Epithelial cell of proximal tubule (primary cell): ENCODE data around the gene PIGV. TPM values are rescaled to one million over a fixed set of nuclear protein-coding genes. Genes with fewer than 3 reads are reported as not detected.
A peak's percentile ranks its signal among the peaks of the same experiment; 100 is the strongest.

Source experiments
- DNase-seq: peaks from one replicate; pipeline ENCODE4 v3.0.0-alpha.2; 2011; ENCODE audit warnings: low read depth
- H3K4me3 ChIP-seq: 2 replicates; pipeline ENCODE4 v1.5.1; 2011; ENCODE audit warnings: low read depth, mild to moderate bottlenecking, low read length
- CTCF ChIP-seq: conservative IDR thresholded peaks from 2 replicates; pipeline ENCODE4 v1.5.1; 2012; ENCODE audit warnings: low read depth, mild to moderate bottlenecking, low read length
- total RNA-seq: library from RNA; depleted of rRNA; stranded (reverse); fragments of >200 nt; gene quantifications from 2 replicates; pipeline ENCODE4 v1.2.3, GENCODE V29; 2015

The PIGV gene
- 10.7 and 12.6 TPM in 2 replicates for total RNA-seq

- TF ChIP-seq CTCF, result no peak
- DNase-seq, result no peak
- peak within 1 kb of the TSS; percentile 80 for H3K4me3 ChIP-seq
These were observed at the start of gene PIGV for GRCh38 chr1:26787706-26788514. TSS of gene PIGV (plus strand) at chr1:26787950. CDS start at chr1:26790816, 2,866 bp downstream.

DNA sequence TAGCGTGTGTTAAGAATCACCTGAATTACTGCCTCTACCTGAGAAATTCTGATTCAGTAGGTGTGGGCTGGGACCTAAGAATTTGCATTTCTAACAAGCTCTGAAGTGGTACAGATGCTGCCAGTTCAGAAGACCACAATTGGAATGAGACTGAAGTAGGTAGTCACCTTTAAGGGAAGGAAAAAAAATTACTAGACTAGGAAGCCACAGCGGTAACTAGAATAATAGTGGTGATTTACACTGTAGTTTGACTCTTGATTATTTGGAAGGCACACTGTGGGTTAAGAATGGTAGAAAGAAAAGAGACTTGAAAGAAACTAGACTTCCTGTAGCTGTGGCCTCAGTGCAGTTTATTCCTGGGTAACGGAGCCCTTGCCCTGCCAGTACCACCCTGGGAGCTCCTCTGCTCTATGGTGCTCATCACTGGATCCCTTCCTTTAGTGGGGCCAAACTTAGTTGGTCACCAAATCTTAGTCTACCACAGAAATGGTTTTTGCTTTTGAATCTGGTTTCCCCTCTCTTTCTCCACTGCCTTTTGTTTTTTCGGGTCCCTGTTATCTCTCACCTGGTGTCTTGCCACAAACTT is 48.3 kb upstream of the PIGV start:
- no peak for TF ChIP-seq CTCF
- DNase-seq, result no peak
- no peak overlapping the region for H3K4me3 ChIP-seq

GRCh38 chr1:26740023-26740634 is 47.6 kb upstream of the PIGV start:
- DNase-seq, result no peak
- TF ChIP-seq CTCF, result no peak
- no peak overlapping the region for H3K4me3 ChIP-seq

DNA sequence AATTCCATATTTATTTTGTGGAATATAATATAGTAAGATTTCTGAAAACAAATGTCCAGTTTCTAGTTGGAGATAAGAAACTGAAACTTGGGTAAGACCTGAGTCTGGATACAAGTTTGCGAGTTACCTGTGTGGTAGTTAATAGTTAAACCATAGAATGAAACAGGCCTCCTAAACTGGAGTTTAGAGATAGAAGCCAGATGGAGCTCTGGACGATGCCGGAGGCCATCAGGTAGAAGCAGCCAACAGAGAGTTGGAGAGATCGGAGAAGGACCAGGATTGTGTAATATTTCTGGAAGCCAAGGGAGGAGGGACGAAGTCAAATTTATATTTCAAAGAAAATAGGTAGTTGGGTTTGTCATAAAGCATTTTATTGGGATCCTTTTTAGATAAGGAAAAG is 46.8 kb upstream of the PIGV start:
- TF ChIP-seq CTCF, result no peak
- DNase-seq, result no peak

GRCh38 chr1:26743426-26744059 is 44.2 kb upstream of the PIGV start:
- no peak for TF ChIP-seq CTCF
- DNase-seq, result no peak
- no peak overlapping the region for H3K4me3 ChIP-seq

More for the DNA sequence above, 46.8 kb upstream of the PIGV start:
- H3K4me3 ChIP-seq, result no peak overlapping the region

DNA sequence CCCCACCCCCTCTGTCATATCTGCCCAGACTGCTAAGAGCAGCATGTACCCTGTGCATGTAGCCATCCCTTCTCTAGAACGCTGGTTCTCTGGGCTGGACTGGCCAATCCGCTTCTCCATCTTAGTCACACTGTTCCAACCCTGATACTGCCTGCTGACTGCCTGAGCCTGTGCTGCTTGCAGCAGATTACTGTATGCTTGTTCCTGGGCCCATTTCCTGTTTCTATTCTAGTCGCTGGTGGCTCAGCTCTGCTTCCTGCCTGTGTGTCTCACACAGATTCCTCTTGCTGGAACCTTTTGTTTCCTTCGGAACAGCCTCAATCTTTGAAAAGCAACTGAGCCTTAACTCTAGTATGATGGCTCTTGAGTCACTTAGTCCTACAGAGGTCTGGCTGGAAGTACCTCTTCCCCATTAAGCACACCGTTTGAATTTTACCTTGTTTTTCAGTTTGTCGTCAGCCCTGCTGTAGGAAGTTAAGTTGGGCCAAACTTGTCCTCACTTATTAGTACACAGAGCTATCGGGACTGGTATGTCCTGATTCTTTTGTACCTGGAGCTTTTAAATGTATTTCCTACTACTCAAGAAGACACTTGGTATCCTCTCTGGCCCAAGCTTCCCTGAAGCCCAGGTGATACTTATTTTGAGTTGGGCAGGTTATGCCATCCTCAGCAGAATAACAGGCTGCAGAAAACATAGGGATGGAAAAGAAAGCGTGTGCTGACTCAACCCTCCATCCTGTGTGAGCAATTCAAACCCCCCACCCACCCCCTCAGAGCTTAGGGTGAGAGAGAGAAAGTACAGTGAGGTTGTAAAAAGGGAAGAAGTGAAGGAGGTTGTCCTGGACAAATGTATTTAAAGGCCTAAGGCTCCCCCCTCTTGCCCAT is 43.4 kb upstream of the PIGV start:
- DNase-seq, result peak; percentile 36
- no peak for TF ChIP-seq CTCF
- H3K4me3 ChIP-seq, result no peak overlapping the region
